GM21786 (cell line): ENCODE measurements around the gene TRAPPC3L.
A peak's percentile ranks its signal among the peaks of the same experiment; 100 is the strongest.
"Not testable (repeated sequence)": the region's sequence is repeated elsewhere in the genome, so short reads cannot be mapped to it uniquely, and the experiment has no call there.

ENCODE experiments used
- ATAC-seq: cut with Tn5 transposase; IDR thresholded peaks from one replicate; pipeline ENCODE4 v1.9.1; 2021; ENCODE audit not compliant: unreplicated experiment

The TRAPPC3L gene

DNA sequence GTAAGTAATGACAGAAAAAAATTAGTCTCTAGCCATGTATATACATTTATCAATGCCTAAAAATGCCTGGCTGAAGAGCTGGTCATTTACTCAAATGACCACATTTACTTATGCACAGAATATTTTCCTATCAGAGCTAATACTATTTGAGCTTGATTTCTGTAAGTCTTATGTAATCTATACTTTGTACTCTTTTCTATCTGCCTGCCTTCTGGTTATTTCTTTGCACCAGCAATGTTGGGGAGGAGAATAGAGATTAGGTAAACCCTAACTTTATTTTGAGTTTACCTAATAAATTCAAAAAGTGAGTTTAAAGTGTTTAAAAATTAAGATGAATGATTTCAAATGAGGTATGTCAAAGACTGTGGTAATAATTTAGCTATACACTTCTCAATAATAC lies 30.3 kb downstream of the TRAPPC3L start:
- no peak for ATAC-seq

GRCh38 chr6:116514111-116514510 lies 31.4 kb downstream of the TRAPPC3L start:
- ATAC-seq, result no peak

DNA sequence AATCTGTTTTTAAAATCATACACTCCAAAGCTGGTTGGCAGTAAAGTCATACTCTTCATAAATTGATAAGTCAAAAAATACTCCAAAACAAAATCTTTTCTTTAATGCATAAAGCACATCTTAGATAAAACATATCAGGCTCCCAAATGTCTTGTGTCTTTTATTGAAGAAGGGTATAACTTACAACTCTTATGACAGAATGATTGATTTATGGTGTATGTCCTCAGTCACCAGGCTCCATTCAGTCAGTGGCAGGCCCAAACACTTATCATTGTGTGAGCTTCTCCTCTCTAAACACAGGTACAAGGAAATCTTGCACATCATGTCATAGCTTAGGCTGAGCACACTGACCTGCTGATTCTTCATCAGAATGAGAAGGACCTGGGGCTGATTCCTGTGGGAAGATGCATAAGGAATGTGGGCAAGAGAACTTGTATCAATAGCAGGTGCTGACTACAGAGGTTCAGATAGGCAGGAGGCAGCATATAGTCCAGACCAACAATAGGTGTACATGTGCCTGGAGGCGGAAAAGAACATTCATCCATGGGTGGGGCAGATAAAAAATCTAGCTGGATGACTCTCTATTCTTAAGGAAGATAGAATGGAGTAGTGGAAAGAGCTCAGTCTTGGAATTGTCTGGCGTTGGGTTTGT lies 32.1 kb downstream of the TRAPPC3L start:
- ATAC-seq, result no peak

GRCh38 chr6:116512734-116513133 lies 32.8 kb downstream of the TRAPPC3L start:
- ATAC-seq, result no peak

- ATAC-seq, result peak; percentile 84
Measured at GRCh38 chr6:116512111-116512559, 33.3 kb downstream of the TRAPPC3L start.

DNA sequence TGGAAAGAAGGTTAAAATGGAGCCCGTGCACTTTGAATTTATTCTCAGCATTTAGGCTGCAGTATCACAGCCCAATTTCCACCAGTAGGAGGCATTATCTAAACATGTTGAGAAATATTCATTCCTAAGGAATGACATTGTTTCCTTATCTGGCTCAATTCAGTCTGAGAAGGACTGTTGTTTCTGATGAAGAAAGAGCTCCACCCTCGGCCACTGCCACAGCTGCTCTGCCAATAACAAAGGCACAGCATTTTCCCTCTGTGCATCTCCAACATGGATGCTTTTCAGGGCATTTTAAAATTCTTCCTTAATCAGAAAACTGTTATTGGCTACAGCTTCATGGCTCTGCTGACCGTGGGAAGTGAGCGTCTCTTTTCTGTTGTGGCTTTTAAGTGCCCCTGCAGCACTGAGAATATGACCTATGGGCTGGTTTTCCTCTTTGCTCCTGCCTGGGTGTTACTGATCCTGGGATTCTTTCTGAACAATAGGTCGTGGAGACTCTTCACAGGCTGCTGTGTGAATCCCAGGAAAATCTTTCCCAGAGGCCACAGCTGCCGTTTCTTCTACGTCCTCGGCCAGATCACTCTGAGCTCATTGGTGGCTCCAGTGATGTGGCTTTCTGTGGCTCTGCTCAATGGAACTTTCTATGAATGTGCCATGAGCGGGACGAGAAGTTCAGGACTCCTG lies 33.9 kb downstream of the TRAPPC3L start, which contains the start of gene CALHM5:
Gene CALHM5 (plus strand): TSS at position 216 of the 687 bp plus-strand sequence. CDS start 58 bp downstream, at position 274.
- no peak for ATAC-seq

GRCh38 chr6:116508527-116508926 lies 37.0 kb downstream of the TRAPPC3L start:
- no peak for ATAC-seq

- ATAC-seq, result no peak
Measured at GRCh38 chr6:116507324-116507723, 38.2 kb downstream of the TRAPPC3L start.

- no peak for ATAC-seq
Measured at GRCh38 chr6:116500969-116501433, 44.5 kb downstream of the TRAPPC3L start.

- ATAC-seq, result no peak
Measured at GRCh38 chr6:116497113-116497676, 48.3 kb downstream of the TRAPPC3L start.

DNA sequence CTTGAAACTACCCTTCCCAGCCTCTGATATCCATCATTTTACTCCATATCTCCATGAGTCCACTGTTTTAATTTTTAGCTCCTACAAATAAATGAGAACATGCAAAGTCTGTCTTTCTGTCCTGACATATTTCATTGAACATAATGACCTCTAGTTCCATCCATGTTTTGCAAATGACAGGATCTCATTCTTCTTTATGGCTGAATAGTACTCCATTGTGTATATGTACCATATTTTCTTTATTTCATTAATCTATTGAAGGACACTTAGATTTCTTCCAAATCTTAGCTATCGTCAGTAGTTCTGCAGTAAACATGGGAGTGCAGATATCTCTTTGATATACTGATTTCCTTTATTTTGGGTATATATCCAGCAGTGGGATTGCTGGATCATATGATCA lies 50.3 kb downstream of the TRAPPC3L start:
- ATAC-seq, result not testable (repeated sequence)

- ATAC-seq, result no peak
Measured at GRCh38 chr6:116492331-116493067, 53.0 kb downstream of the TRAPPC3L start.

DNA sequence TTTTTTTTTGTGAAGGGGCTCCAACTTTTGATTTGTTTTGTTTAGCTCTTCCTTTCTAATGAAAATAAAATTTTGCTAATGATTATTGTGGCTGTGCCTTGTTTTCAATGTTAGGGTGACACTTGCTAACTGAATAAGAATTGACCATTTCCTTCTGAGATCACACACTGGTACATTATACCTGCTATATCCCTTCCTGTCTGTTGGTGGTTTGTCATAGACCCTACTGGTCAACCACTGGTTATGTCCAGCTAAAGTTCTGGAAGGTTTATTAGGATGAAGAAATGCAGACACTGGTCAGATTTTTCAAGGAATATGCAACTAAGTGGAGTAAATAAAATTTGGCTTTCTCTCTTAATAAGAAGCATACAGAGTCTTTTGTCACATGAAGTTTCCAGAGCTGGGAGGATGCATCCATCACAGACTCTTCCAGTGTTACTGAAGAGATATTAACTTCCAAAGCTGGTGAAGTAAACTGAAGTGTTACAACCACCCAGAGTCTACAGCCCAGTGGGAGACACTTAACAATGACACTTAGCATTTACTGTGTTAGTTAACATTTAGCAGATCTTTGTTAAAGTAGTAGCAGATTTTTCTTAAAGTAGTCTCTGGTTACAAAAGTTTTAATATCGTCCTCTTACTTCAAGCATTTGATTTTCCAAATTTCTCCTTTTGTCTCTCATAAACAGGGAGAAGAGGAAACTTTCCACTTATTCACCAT lies 53.7 kb downstream of the TRAPPC3L start:
- no peak for ATAC-seq

DNA sequence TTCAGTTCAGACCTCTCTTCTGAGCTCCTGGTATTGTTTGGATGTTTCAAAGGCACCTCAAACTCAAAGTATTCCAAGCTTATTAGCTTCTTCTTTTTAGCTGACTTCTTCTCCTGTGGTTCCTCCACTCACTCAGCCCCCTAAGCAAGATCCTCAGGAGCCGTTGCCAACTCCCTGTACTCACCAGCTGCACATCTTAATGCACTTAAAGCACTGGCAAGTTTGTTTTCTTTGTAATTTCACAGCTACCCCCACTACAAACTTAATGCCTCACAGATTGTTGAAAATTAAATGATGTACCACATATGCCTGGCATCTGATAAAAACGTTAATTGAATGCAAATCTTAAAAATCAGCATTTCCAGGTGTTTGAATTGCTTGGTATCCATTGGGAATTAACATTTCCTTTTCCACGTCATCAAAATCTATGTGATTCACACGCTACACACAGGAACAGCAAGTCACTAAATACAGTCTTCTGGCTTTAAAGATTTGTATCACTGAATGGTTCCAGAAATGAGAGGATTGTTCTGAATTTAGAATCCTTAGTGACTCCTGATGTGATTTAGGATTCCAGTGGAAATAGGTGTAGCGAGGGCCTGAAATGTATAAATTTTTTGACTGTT lies 59.8 kb downstream of the TRAPPC3L start:
- ATAC-seq, result no peak

GRCh38 chr6:116483616-116484015 lies 61.9 kb downstream of the TRAPPC3L start:
- no peak for ATAC-seq

DNA sequence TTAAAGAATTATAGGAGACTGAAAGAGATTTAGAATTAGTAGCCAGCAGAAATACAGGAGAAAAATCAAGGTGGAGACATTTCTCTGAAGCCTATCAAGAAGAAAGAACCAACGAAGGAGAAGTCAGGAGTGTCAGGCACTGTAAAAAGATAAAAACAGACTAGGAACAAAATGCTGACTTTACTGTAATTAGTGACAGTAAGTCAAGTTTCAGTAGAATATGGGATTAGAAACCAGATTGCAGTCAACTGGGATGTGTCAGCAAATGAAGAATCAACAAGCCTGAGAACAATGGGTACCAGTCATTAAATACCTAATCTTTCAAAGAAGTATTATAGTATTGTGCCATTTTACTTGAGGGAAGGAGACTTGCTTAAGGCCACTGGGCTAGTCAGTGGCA lies 62.7 kb downstream of the TRAPPC3L start:
- ATAC-seq, result no peak

GRCh38 chr6:116476002-116476678 lies 69.3 kb downstream of the TRAPPC3L start:
- peak; percentile 100 for ATAC-seq

- no peak for ATAC-seq
Measured at GRCh38 chr6:116475141-116475540, 70.3 kb downstream of the TRAPPC3L start.

- no peak for ATAC-seq
Measured at GRCh38 chr6:116472706-116473105, 72.8 kb downstream of the TRAPPC3L start.

DNA sequence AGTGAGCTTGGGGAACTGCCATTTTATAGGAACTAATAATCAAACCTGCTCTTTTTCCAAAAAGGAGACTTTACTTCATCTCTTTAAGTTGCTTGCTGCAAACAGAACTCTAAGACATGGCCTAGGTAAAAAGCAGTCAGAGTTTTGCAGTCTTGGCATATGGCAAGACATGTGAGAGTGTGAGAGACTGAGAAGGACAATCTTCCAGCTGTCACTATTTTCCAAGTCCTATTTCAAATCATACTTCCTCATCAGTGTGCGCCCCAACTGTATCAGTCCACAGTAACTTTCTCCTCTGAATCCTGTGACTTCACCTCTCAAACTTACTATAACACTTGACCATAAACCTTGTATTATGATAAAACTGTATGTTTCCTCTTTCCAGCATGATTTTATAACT lies 74.0 kb downstream of the TRAPPC3L start:
- ATAC-seq, result no peak
